ENCODE results near the gene B3GALT6. TPM values are rescaled to one million over a fixed set of nuclear protein-coding genes. Genes with fewer than 3 reads are reported as not detected.

B3GALT6 gene
- total RNA-seq, 1 experiment from 2014 or later = 74.0 TPM

- TF ChIP-seq CTCF (conservative IDR thresholded peaks at IDR 0.05; ENCODE audit: low read depth, low read length) (no peak), EZH2phosphoT487 (IDR thresholded peaks at IDR 0.05; ENCODE audit: borderline replicate concordance, low read length) (no peak), EZH2 (IDR thresholded peaks at IDR 0.05; ENCODE audit: low read length, unreplicated experiment) (no peak)
- ChIA-PET POLR2A (ENCODE audit: unreplicated experiment) (no interaction called here), CTCF (no interaction called here)
- DNase-seq (no peak), ATAC-seq (no peak)
- peaks cover 9% of the 10 kb centered on the region for H3K79me2 ChIP-seq (ENCODE audit: low read length)
- no peak overlapping the region for H3K4me3 ChIP-seq (ENCODE audit: low read length)
- no peak overlapping the region for H2AFZ ChIP-seq (ENCODE audit: low read length)
- H3K4me2 ChIP-seq (ENCODE audit: low read length) = no peak overlapping the region
- no peaks in the 10 kb centered on the region for H3K27me3 ChIP-seq (ENCODE audit: low read length)
- intact Hi-C loops (cut with micrococcal nuclease) = no loop called here
- H3K36me3 ChIP-seq (ENCODE audit: low read depth, low read length) = peaks cover 47% of the 10 kb centered on the region; the same call in 1 of the 2 replicates
- H3K9ac ChIP-seq (ENCODE audit: low read length) = no peak overlapping the region
- H3K9me2 ChIP-seq (replicated peaks; ENCODE audit: low read length) = no peaks in the 10 kb centered on the region
- no peaks in the 10 kb centered on the region for H4K20me1 ChIP-seq (ENCODE audit: low read length)
- BruUV-seq (replicated peaks) = no TSS peak
- no peaks in the 10 kb centered on the region for H3K9me3 ChIP-seq (ENCODE audit: low read length)
- H3F3A ChIP-seq (ENCODE audit: low read length, unreplicated experiment) = no peaks in the 10 kb centered on the region
- no peak overlapping the region for H3K27ac ChIP-seq (ENCODE audit: low read length)
- H3K4me1 ChIP-seq (ENCODE audit: insufficient read depth, low read length) = no peaks in the 10 kb centered on the region
Measured at GRCh38 chr1:1220197-1220596, 11.8 kb upstream of the B3GALT6 start.

- Histone ChIP-seq H3K9me2 (replicated peaks; ENCODE audit: low read length) (no peaks in the 10 kb centered on the region), H3F3A (ENCODE audit: low read length, unreplicated experiment) (no peaks in the 10 kb centered on the region), H4K20me1 (ENCODE audit: low read length) (no peaks in the 10 kb centered on the region), H3K9ac (ENCODE audit: low read length) (no peak overlapping the region), H3K4me3 (ENCODE audit: low read length) (no peak overlapping the region), H3K4me1 (ENCODE audit: insufficient read depth, low read length) (no peaks in the 10 kb centered on the region), H3K27me3 (ENCODE audit: low read length) (no peaks in the 10 kb centered on the region), H3K27ac (ENCODE audit: low read length) (no peak overlapping the region), H3K9me3 (ENCODE audit: low read length) (no peaks in the 10 kb centered on the region), H2AFZ (ENCODE audit: low read length) (no peak overlapping the region), H3K36me3 (ENCODE audit: low read depth, low read length) (peaks cover 53% of the 10 kb centered on the region; the same call in 1 of the 2 replicates), H3K4me2 (ENCODE audit: low read length) (no peak overlapping the region), H3K79me2 (ENCODE audit: low read length) (peaks cover 27% of the 10 kb centered on the region)
- intact Hi-C loops (cut with micrococcal nuclease) = no loop called here
- ATAC-seq (no peak), DNase-seq (no peak)
- BruUV-seq (replicated peaks) = no TSS peak
- ChIA-PET CTCF (no interaction called here), POLR2A (ENCODE audit: unreplicated experiment) (no interaction called here)
- no peak for TF ChIP-seq EZH2phosphoT487 (IDR thresholded peaks at IDR 0.05; ENCODE audit: borderline replicate concordance, low read length)
Measured at GRCh38 chr1:1221887-1222574, 10.0 kb upstream of the B3GALT6 start.

- intact Hi-C loops (cut with micrococcal nuclease) = no loop called here
- H3K4me1 ChIP-seq (ENCODE audit: insufficient read depth, low read length) = no peaks in the 10 kb centered on the region
- no peak for ATAC-seq
- H3K9me3 ChIP-seq (ENCODE audit: low read length) = no peaks in the 10 kb centered on the region
- no peaks in the 10 kb centered on the region for H3K27me3 ChIP-seq (ENCODE audit: low read length)
- no peak overlapping the region for H3K4me3 ChIP-seq (ENCODE audit: low read length)
- H3K79me2 ChIP-seq (ENCODE audit: low read length) = peaks cover 32% of the 10 kb centered on the region
- H4K20me1 ChIP-seq (ENCODE audit: low read length) = no peaks in the 10 kb centered on the region
- H3F3A ChIP-seq (ENCODE audit: low read length, unreplicated experiment) = no peaks in the 10 kb centered on the region
- peaks cover 53% of the 10 kb centered on the region for H3K36me3 ChIP-seq (ENCODE audit: low read depth, low read length)
- no peak for TF ChIP-seq CTCF (conservative IDR thresholded peaks at IDR 0.05; ENCODE audit: low read depth, low read length)
- TF ChIP-seq EZH2phosphoT487 (IDR thresholded peaks at IDR 0.05; ENCODE audit: borderline replicate concordance, low read length) = no peak
- no peak for TF ChIP-seq EZH2 (IDR thresholded peaks at IDR 0.05; ENCODE audit: low read length, unreplicated experiment)
- no peak overlapping the region for H3K4me2 ChIP-seq (ENCODE audit: low read length)
- no peak overlapping the region for H2AFZ ChIP-seq (ENCODE audit: low read length)
- DNase-seq = no peak
- H3K9ac ChIP-seq (ENCODE audit: low read length) = no peak overlapping the region
- ChIA-PET POLR2A (ENCODE audit: unreplicated experiment) (no interaction called here), CTCF (no interaction called here)
- no peak overlapping the region for H3K27ac ChIP-seq (ENCODE audit: low read length)
- TSS peak; percentile 4 for BruUV-seq (replicated peaks)
- no peaks in the 10 kb centered on the region for H3K9me2 ChIP-seq (replicated peaks; ENCODE audit: low read length)
Measured at GRCh38 chr1:1222575-1223225, 9.3 kb upstream of the B3GALT6 start.

Measured in PC-3 (cell line).